ENCODE measurements around the gene INPP5J.

- no peak for TF ChIP-seq CTCF (conservative IDR thresholded peaks at IDR 0.05; ENCODE audit: low read depth, low read length)
- TF ChIP-seq EZH2 (IDR thresholded peaks at IDR 0.05; ENCODE audit: borderline replicate concordance, low read depth, low read length, poor library complexity, severe bottlenecking): no peak
These were observed at the start of gene INPP5J for GRCh38 chr22:31122532-31123291.

Data from A673 (cell line).